PFSK-1 (cell line): ENCODE results near the gene THG1L.

Experiments used
- FOXP2 ChIP-seq: optimal IDR thresholded peaks from 2 replicates; pipeline ENCODE3; 2011; ENCODE audit warnings: borderline replicate concordance, control low read depth, inconsistent platforms; ENCODE audit not compliant: insufficient read depth; ENCODE audit errors: extremely low read length, extremely low read depth
- POLR2AphosphoS5 ChIP-seq: IDR thresholded peaks from 2 replicates; pipeline ENCODE4 v1.6.1; 2012; ENCODE audit warnings: low read depth, mild to moderate bottlenecking, control low read depth, low read length, moderate library complexity
- REST ChIP-seq, 2 experiments: IDR thresholded peaks; 2 replicates each; pipeline versions ENCODE4 v1.6.1 to v1.8.0; 2011 to 2012; ENCODE audit warnings: low read depth in 2 of 2, low read length in 2 of 2, control low read depth in 1 of 2, inconsistent platforms in 1 of 2, mild to moderate bottlenecking in 1 of 2, moderate library complexity in 1 of 2; ENCODE audit not compliant: insufficient read depth in 1 of 2
- SIN3A ChIP-seq: IDR thresholded peaks from 2 replicates; pipeline ENCODE4 v1.6.1; 2012; ENCODE audit warnings: mild to moderate bottlenecking, low read length, moderate library complexity, borderline replicate concordance; ENCODE audit not compliant: insufficient read depth
- TAF1 ChIP-seq: IDR thresholded peaks from 2 replicates; pipeline ENCODE4 v1.6.1; 2012; ENCODE audit warnings: low read length, control low read depth, borderline replicate concordance; ENCODE audit not compliant: insufficient read depth

Gene THG1L

GRCh38 chr5:157721159-157721558, 10.1 kb upstream of the THG1L start:
- no peak for TF ChIP-seq POLR2AphosphoS5
- TF ChIP-seq REST (IDR thresholded peaks at IDR 0.05; ENCODE audit: insufficient read depth in 1 of 2, low read depth in 2 of 2, low read length in 2 of 2) = no peak
- TF ChIP-seq FOXP2 = no peak
- no peak for TF ChIP-seq SIN3A
- no peak for TF ChIP-seq TAF1

GRCh38 chr5:157729858-157730257, 1.4 kb upstream of the THG1L start:
- TF ChIP-seq SIN3A = no peak
- TF ChIP-seq FOXP2 = no peak
- TF ChIP-seq REST (IDR thresholded peaks at IDR 0.05; ENCODE audit: insufficient read depth in 1 of 2, low read depth in 2 of 2, low read length in 2 of 2) = no peak

GRCh38 chr5:157730900-157731271, 334 bp upstream of the THG1L start:
- TF ChIP-seq TAF1 (no peak), REST (IDR thresholded peaks at IDR 0.05; ENCODE audit: insufficient read depth in 1 of 2, low read depth in 2 of 2, low read length in 2 of 2) (no peak), SIN3A (no peak), FOXP2 (no peak), POLR2AphosphoS5 (no peak)

- TF ChIP-seq SIN3A (no peak), REST (IDR thresholded peaks at IDR 0.05; ENCODE audit: insufficient read depth in 1 of 2, low read depth in 2 of 2, low read length in 2 of 2) (no peak), FOXP2 (no peak), POLR2AphosphoS5 (no peak), TAF1 (no peak)
Measured at GRCh38 chr5:157732130-157732514, 902 bp downstream of the THG1L start.

- TF ChIP-seq FOXP2 (no peak), TAF1 (no peak), SIN3A (no peak), POLR2AphosphoS5 (no peak)
Measured at GRCh38 chr5:157732596-157733262, 1.5 kb downstream of the THG1L start.
